Keratinocyte (primary cell): Measurements from ENCODE around the gene ECI2.

Experiments used
- EZH2 ChIP-seq: IDR thresholded peaks from one replicate; pipeline ENCODE4 v1.6.1; 2012; ENCODE audit warnings: inconsistent platforms, mild to moderate bottlenecking, low read length, moderate library complexity
- TF ChIP-seq, protein P1 (sequence below), 3 experiments: IDR thresholded peaks in 1 of 3; conservative IDR thresholded peaks in 1 of 3; optimal IDR thresholded peaks in 1 of 3; 2 replicates in 2 of 3; 3 replicates in 1 of 3; pipeline versions ENCODE3 to v1.5.1; 2011; ENCODE audit warnings: low read length in 3 of 3, mild to moderate bottlenecking in 3 of 3, moderate library complexity in 2 of 3, control low read depth in 1 of 3, inconsistent platforms in 1 of 3; ENCODE audit not compliant: insufficient read depth in 2 of 3; ENCODE audit errors: extremely low read depth in 1 of 3

DNA sequence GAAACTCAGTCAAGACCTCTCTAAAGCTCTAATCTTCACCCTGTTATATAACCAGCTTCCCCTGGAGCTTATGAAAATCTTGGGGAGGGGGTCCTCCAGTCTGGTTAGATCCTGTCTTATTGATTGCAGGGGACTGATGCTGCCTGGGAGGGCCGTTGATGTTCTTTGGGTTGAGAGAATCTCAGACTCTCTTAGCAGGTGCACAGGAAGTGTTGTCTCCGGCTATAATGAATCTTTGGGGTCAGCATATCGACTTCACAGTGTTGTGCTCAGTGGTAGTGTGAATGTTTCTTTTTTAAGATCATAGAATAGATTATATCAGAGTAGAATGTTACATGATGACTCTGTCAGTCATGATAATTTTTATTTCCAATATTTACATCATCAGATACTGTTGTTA is 2.8 kb upstream of the ECI2 start:
- TF ChIP-seq, protein P1, sequence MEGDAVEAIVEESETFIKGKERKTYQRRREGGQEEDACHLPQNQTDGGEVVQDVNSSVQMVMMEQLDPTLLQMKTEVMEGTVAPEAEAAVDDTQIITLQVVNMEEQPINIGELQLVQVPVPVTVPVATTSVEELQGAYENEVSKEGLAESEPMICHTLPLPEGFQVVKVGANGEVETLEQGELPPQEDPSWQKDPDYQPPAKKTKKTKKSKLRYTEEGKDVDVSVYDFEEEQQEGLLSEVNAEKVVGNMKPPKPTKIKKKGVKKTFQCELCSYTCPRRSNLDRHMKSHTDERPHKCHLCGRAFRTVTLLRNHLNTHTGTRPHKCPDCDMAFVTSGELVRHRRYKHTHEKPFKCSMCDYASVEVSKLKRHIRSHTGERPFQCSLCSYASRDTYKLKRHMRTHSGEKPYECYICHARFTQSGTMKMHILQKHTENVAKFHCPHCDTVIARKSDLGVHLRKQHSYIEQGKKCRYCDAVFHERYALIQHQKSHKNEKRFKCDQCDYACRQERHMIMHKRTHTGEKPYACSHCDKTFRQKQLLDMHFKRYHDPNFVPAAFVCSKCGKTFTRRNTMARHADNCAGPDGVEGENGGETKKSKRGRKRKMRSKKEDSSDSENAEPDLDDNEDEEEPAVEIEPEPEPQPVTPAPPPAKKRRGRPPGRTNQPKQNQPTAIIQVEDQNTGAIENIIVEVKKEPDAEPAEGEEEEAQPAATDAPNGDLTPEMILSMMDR (optimal IDR thresholded peaks at IDR 0.05 in 1 of 3, IDR thresholded peaks at IDR 0.05 in 1 of 3, conservative IDR thresholded peaks at IDR 0.05 in 1 of 3; ENCODE audit: extremely low read depth in 1 of 3, insufficient read depth in 2 of 3, low read length in 3 of 3) = no peak
- no peak for TF ChIP-seq EZH2
